Left forelimb (tissue), 1 donor: Measurements from ENCODE around the gene ZNF362.
"Not testable (repeated sequence)": the region's sequence is repeated elsewhere in the genome, so short reads cannot be mapped to it uniquely, and the experiment has no call there.

Experiments
- DNase-seq: peaks from one replicate; pipeline ENCODE4 v3.0.0-alpha.2; 2018; ENCODE audit warnings: low spot score

The ZNF362 gene

GRCh38 chr1:33287317-33287716 lies 31.0 kb downstream of the ZNF362 start:
- DNase-seq: no peak

DNA sequence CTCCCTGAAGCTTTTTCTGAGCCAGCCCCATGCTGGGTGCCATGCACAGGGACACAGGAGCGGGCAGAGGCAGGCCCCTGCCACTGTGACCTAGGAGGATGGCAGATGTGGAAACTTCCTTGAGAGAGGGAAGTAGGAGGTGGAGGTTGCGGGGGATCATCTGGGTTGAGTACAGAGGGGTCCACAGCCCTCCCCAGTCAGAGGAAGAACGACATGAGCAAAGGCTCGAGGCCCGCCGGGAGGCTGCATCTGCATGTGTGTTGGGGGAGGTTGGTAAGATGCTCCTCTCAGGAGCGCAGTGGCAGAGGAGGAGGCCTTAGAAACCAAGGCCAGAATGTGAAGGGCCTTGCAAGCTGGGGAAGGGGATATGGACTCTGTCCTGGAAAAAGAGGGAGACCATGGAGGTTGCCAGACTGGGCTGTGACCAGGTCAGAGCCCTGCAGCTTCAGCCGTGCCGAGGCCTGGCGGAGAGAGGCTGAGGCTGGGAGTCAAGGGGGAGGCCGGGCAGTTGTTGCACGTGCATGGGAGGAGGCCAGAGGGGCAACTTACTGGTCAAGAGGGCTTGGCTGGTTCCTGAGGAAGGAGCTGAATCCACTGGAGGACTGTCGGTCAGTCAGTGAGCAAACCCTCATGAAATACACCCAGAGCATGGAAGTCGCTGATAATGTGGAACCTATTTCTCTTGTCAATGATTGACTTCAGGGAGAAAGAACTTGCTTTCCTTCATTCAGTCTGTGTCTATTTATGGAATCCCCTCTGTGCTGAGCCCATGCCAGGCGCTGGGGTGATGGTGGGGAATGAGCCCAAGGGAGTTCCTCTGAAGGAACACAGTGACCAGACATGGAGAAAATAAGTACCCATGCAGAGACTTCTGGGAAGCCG lies 32.9 kb downstream of the ZNF362 start:
- DNase-seq: no peak

- no peak for DNase-seq
These were observed 33.5 kb downstream of the ZNF362 start for GRCh38 chr1:33289858-33290154.

GRCh38 chr1:33290615-33291014 lies 34.3 kb downstream of the ZNF362 start:
- DNase-seq: not testable (repeated sequence)

DNA sequence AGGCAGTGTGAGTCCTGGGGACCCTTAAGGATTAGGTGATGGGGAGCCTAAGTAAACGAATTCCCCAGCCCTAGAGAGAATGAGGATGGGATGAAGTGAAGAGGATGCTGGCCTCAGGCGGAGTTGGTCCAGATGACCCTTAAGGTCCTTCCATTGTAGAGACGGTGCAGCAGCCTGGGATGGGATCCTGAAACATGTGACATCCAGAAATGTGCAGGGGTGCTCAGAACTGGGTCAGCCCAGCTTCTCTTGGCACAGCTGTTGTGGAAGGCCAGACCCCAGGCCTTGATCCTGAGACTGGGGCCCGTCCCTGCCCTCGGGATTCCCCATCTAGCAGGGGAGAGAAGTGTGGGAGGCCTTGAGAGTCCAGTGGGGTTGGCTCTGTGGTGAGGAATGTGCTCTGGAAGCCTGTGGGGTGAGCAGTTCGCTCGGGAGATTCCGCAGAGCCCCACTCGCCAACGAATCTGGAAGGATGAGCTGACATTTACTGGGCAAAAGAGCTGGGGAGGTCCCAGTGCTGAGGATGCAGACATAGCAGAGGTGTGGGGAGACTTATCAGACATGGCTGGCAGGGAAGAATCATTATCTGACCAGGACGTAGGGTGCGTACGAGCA lies 36.5 kb downstream of the ZNF362 start:
- no peak for DNase-seq

DNA sequence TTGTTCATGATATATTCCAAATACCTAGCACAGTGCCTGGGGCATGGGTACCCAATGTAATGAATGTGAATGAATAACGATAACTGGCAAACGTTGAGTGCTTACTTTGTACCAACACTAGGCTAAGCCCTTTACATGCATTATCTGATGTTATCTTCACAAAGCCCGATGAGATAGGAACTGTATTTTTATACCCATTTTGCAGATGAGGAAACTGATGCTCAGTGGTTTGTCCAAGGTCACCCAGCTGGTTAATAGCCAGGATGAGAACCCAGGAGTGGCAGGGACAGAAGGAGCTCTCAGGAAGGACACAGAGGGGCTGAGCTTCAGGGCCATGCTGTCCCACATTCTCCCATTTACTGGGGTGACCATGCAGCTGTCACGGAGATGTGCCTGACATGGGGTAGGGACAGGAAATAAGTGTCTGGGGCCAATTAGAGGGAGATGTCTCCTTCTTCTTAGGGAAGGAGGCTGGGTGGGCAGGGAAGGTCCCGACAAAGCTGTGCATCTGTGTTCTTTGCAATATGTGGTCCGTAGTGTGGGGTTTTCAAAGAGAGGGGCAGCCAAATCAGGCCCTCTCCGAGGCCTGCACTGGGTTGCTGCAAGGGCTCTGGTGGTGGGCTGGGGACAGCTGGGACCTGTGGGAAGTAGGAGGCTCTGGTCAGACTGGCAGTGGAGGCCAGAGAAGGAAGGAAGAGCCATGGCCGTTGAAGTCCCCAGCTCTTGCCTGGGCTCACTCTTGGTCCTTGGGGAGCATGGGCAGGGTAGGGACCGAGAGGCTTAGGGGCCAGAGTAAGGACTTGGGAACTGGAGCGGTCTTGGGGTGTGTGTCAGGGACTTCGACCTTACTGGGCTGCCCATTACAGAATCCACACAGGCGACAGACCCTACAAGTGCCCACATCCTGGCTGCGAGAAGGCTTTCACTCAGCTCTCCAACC lies 38.0 kb downstream of the ZNF362 start:
- no peak for DNase-seq

- DNase-seq: no peak
These were observed 38.7 kb downstream of the ZNF362 start for GRCh38 chr1:33295023-33295422.

GRCh38 chr1:33295450-33296081 lies 39.3 kb downstream of the ZNF362 start:
- DNase-seq: peak; percentile 87

GRCh38 chr1:33296082-33296458 lies 39.8 kb downstream of the ZNF362 start:
- no peak for DNase-seq

GRCh38 chr1:33296824-33297223 lies 40.5 kb downstream of the ZNF362 start:
- no peak for DNase-seq

- no peak for DNase-seq
These were observed 41.8 kb downstream of the ZNF362 start for GRCh38 chr1:33297911-33298622.

GRCh38 chr1:33298623-33299277 lies 42.5 kb downstream of the ZNF362 start:
- no peak for DNase-seq

- DNase-seq: no peak
These were observed 43.3 kb downstream of the ZNF362 start for GRCh38 chr1:33299461-33300155.

- no peak for DNase-seq
These were observed 44.4 kb downstream of the ZNF362 start for GRCh38 chr1:33300673-33301072.

- DNase-seq: no peak
These were observed 45.1 kb downstream of the ZNF362 start for GRCh38 chr1:33301273-33301984.

GRCh38 chr1:33302325-33302724 lies 46.0 kb downstream of the ZNF362 start:
- DNase-seq: no peak

GRCh38 chr1:33305016-33305415 lies 48.7 kb downstream of the ZNF362 start:
- DNase-seq: no peak

GRCh38 chr1:33305816-33306652 lies 49.7 kb downstream of the ZNF362 start:
- DNase-seq: no peak
